Adrenal gland (tissue), 12 donors: Measurements from ENCODE around the gene DMRTB1. TPM values are rescaled to one million over a fixed set of nuclear protein-coding genes. Genes with fewer than 3 reads are reported as not detected.

Experiments
- DNase-seq, 7 donors: peaks; one replicate each; pipeline ENCODE4 v3.0.0-alpha.2; 2019 to 2020
- H3K27ac ChIP-seq, 5 donors: fragments of 200-600 bp; sonication (generic) in 4 of 5; 1 replicate in 3 of 5; 2 replicates in 2 of 5; pipeline versions ENCODE4 v1.5.1 to v1.8.0; 2016 to 2020; ENCODE audit warnings: mild to moderate bottlenecking in 1 of 5
- H3K27me3 ChIP-seq: fragments of 200-600 bp; 2 replicates; pipeline ENCODE4 v1.8.0; 2021
- H3K36me3 ChIP-seq, 2 donors: fragments of 200-600 bp; replicated peaks in 1 of 2; 1 replicate in 1 of 2; 2 replicates in 1 of 2; pipeline versions ENCODE4 v1.5.1 to v1.8.0; 2018 to 2022
- H3K4me1 ChIP-seq, 2 donors: fragments of 200-600 bp; replicated peaks in 1 of 2; 1 replicate in 1 of 2; 2 replicates in 1 of 2; pipeline versions ENCODE4 v1.5.1 to v1.8.0; 2018 to 2021
- H3K4me3 ChIP-seq, 4 donors: fragments of 200-600 bp; sonication (generic) in 3 of 4; one replicate each; pipeline ENCODE4 v1.5.1; 2016 to 2018
- H3K9me3 ChIP-seq, 3 donors: fragments of 200-600 bp; sonication (generic) in 1 of 3; replicated peaks in 1 of 3; 1 replicate in 2 of 3; 2 replicates in 1 of 3; pipeline versions ENCODE4 v1.5.1 to v1.8.0; 2016 to 2021
- POLR2A ChIP-seq, 2 donors: fragments of 450-650 bp; IDR thresholded peaks; one replicate each; pipeline ENCODE4 v1.6.1; 2017; ENCODE audit warnings: antibody characterized with exemption in 2 of 2, mild to moderate bottlenecking in 2 of 2, moderate library complexity in 1 of 2
- WGBS, 4 donors: extraction: QIAGEN DNeasy Blood & Tissue Kit in 2 of 4; methylation state at CpG; one replicate each; pipeline versions ENCODE4 v1.1.5 to v1.1.7; 2013 to 2017; 5-methylcytosine and 5-hydroxymethylcytosine counted together
- intact Hi-C, 2 donors: fragments of 100-400 bp; cut with DNase I; formaldehyde crosslinking; loops; one replicate each; pipeline versions ENCODE4 v1.14.1 to v1.15.0; 2022 to 2023
- polyA plus RNA-seq, 3 donors: library from polyadenylated mRNA; stranded (reverse); fragments of 200-250 nt in 2 of 3; fragments of 350-450 nt in 1 of 3; fragmentation: Illumina TruSeq in 1 of 3; extraction: RNeasy Lipid Tissue Mini Kit (QIAGEN cat#74804) in 1 of 3; gene quantifications; one replicate each; pipeline ENCODE4 v1.2.3, GENCODE V29; 2013 to 2014
- total RNA-seq, 9 donors: library from RNA; depleted of rRNA in 4 of 9; stranded (reverse); fragments of >200 nt in 4 of 9; fragments of 120-200 nt in 1 of 9; fragmentation: NEBNext Ultra II Directional in 1 of 9; extraction: Animal tissue kit (Norgen Biotek cat#: 25700) in 1 of 9; gene quantifications; one replicate each; pipeline versions ENCODE4 v1.1.0 to v1.2.4, GENCODE V29; 2013 to 2023
- TF ChIP-seq, protein P1 (sequence below), 6 experiments: fragments of 450-650 bp in 4 of 6; fragments of 200-600 bp in 2 of 6; sonication (generic) in 1 of 6; IDR thresholded peaks; 1 replicate in 5 of 6; 2 replicates in 1 of 6; pipeline versions ENCODE4 v1.5.1 to v1.8.0; 2016 to 2021; ENCODE audit warnings: antibody characterized with exemption in 6 of 6, mild to moderate bottlenecking in 2 of 6, moderate library complexity in 1 of 6
- donor health status: healthy with polysubstance abuse.
- donor health status: Bipolar disorder and iron deficiency.
- donor health status: DM: yes; HTN: yes; CAD: no.
- donor health status: DM: no; HTN: no; CAD: no.
- donor health status: DM: no; HTN: no; CAD: no.
- donor health status: DM: yes; HTN: yes; CAD: no.

DMRTB1 gene
- total and polyA plus RNA-seq, 12 donors: not detected

GRCh38 chr1:53499257-53500203 is 40.3 kb downstream of the DMRTB1 start:
- H3K27ac ChIP-seq: no peak overlapping the region
- TF ChIP-seq POLR2A (IDR thresholded peaks at IDR 0.05): no peak
- TF ChIP-seq, protein P1, sequence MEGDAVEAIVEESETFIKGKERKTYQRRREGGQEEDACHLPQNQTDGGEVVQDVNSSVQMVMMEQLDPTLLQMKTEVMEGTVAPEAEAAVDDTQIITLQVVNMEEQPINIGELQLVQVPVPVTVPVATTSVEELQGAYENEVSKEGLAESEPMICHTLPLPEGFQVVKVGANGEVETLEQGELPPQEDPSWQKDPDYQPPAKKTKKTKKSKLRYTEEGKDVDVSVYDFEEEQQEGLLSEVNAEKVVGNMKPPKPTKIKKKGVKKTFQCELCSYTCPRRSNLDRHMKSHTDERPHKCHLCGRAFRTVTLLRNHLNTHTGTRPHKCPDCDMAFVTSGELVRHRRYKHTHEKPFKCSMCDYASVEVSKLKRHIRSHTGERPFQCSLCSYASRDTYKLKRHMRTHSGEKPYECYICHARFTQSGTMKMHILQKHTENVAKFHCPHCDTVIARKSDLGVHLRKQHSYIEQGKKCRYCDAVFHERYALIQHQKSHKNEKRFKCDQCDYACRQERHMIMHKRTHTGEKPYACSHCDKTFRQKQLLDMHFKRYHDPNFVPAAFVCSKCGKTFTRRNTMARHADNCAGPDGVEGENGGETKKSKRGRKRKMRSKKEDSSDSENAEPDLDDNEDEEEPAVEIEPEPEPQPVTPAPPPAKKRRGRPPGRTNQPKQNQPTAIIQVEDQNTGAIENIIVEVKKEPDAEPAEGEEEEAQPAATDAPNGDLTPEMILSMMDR (IDR thresholded peaks at IDR 0.05): no peak
- no peak overlapping the region for H3K4me3 ChIP-seq
- H3K36me3 ChIP-seq: no peaks in the 10 kb centered on the region
- no peaks in the 10 kb centered on the region for H3K9me3 ChIP-seq
- DNase-seq: no peak
- WGBS, 4 donors: 73 to 82% (median 77%) methylated on average over 12 to 20 of the region's 20 CpGs
- H3K27me3 ChIP-seq: peaks cover 14% of the 10 kb centered on the region
- no peaks in the 10 kb centered on the region for H3K4me1 ChIP-seq
- intact Hi-C loops: no loop called here

GRCh38 chr1:53500204-53501064 is 41.2 kb downstream of the DMRTB1 start:
- Histone ChIP-seq H3K9me3 (no peaks in the 10 kb centered on the region), H3K4me3 (no peak overlapping the region), H3K36me3 (no peaks in the 10 kb centered on the region), H3K27ac (no peak overlapping the region), H3K4me1 (no peaks in the 10 kb centered on the region), H3K27me3 (peaks cover 14% of the 10 kb centered on the region)
- intact Hi-C loops: no loop called here
- no peak for TF ChIP-seq POLR2A (IDR thresholded peaks at IDR 0.05)
- TF ChIP-seq, protein P1 (IDR thresholded peaks at IDR 0.05): no peak
- no peak for DNase-seq
- 78 to 83% (median 79%) methylated on average over 22 to 34 of the region's 34 CpGs for WGBS, 4 donors

DNA sequence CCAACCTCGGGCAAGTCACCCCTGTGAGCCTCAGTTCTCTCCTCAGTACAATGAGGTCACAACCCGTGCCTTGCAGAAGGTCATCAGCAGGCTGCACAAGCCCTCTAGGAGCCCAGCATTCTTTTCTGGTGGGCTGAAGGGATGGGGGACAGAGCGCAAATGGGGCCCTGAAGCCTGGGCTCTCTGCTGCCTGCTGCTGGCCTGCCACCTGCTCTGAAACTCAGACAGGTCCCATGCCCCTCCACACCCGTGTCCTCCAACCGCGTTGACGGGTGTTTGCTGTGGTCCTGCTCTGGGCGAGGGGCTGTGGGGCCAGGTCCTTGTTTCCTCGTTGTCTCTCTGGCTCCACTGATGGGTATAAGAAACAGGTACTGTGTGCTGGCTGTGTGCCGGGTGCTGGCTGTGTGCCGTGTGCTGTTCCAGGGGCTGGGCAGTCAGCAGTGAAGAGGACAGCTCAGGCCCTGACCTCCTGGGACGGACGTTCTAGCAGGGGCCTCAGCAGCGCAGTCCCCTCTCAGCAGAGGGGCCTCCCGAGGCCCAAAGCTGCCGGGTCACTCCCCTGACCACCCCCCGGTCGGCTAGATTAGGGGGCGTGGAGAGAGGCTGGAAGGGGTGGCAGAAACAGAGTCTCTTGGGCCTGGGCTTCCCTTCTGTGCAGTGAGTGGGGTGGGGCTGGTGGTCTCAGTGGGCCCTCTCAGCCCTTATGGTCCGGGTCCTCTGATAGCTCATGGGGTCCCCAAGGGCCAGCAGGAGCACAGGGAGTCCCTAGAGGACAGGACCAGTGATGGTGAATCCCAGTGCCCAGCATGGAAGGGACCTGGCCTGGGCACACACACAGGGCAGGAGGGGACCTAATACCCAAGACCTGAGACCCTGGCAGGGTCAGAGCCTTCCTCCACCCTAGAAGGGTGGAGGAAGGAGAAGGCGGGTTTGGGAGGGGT is 42.1 kb downstream of the DMRTB1 start:
- no peak for DNase-seq
- no peaks in the 10 kb centered on the region for H3K36me3 ChIP-seq
- H3K4me1 ChIP-seq: no peaks in the 10 kb centered on the region
- peaks cover 14% of the 10 kb centered on the region for H3K27me3 ChIP-seq
- no peak overlapping the region for H3K4me3 ChIP-seq
- no peak overlapping the region for H3K27ac ChIP-seq
- H3K9me3 ChIP-seq: no peaks in the 10 kb centered on the region
- WGBS, 4 donors: 47 to 74% (median 66%) methylated on average over 7 to 21 of the region's 21 CpGs
- intact Hi-C loops: no loop called here
- TF ChIP-seq, protein P1 (IDR thresholded peaks at IDR 0.05): no peak
- no peak for TF ChIP-seq POLR2A (IDR thresholded peaks at IDR 0.05)
